ENCODE data around the gene FAP. TPM values are rescaled to one million over a fixed set of nuclear protein-coding genes. Genes with fewer than 3 reads are reported as not detected.

Gene FAP
- total RNA-seq, 1 donor from 2014 or later, result 1.1 TPM

- H3K27me3 ChIP-seq (ENCODE audit: control insufficient read depth, insufficient read depth, low read length), result no peaks in the 10 kb centered on the region
Observed at GRCh38 chr2:162149466-162149865, 93.8 kb downstream of the FAP start.

DNA sequence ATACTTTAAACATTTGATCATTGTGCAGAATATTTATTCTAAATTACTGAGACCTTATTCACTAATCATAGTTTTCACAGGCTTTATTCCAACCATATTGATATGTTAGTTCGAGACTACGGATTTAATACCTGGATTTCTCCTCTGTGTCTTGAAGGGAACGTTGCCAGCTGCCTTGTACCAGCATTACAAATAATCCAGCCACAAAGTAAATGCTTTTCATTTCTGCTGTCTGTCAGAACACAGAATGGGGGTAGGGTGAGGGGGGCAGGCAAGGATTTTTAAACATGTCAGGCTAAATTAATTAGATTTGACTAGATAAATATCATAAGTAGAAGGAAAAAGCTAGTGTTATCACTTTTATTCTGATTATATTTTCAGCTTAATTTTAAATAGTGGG is 94.3 kb downstream of the FAP start:
- DNase-seq (ENCODE audit: low read depth) (no peak), FAIRE-seq (no peak)
- Histone ChIP-seq H3K36me3 (ENCODE audit: control insufficient read depth, insufficient read depth, low read length) (no peaks in the 10 kb centered on the region), H3K4me3 (ENCODE audit: low read depth, low read length) (no peak overlapping the region), H3K27me3 (ENCODE audit: control insufficient read depth, insufficient read depth, low read length) (no peaks in the 10 kb centered on the region)
- TF ChIP-seq, protein P1, sequence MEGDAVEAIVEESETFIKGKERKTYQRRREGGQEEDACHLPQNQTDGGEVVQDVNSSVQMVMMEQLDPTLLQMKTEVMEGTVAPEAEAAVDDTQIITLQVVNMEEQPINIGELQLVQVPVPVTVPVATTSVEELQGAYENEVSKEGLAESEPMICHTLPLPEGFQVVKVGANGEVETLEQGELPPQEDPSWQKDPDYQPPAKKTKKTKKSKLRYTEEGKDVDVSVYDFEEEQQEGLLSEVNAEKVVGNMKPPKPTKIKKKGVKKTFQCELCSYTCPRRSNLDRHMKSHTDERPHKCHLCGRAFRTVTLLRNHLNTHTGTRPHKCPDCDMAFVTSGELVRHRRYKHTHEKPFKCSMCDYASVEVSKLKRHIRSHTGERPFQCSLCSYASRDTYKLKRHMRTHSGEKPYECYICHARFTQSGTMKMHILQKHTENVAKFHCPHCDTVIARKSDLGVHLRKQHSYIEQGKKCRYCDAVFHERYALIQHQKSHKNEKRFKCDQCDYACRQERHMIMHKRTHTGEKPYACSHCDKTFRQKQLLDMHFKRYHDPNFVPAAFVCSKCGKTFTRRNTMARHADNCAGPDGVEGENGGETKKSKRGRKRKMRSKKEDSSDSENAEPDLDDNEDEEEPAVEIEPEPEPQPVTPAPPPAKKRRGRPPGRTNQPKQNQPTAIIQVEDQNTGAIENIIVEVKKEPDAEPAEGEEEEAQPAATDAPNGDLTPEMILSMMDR (IDR thresholded peaks at IDR 0.05; ENCODE audit: insufficient read depth, low read length, severe bottlenecking), result no peak

More at GRCh38 chr2:162149466-162149865, 93.8 kb downstream of the FAP start:
- no peaks in the 10 kb centered on the region for H3K36me3 ChIP-seq (ENCODE audit: control insufficient read depth, insufficient read depth, low read length)
- FAIRE-seq (no peak), DNase-seq (ENCODE audit: low read depth) (no peak)
- H3K4me3 ChIP-seq (ENCODE audit: low read depth, low read length), result no peak overlapping the region
- TF ChIP-seq, protein P1 (IDR thresholded peaks at IDR 0.05; ENCODE audit: insufficient read depth, low read length, severe bottlenecking), result no peak

GRCh38 chr2:162143969-162144368 is 99.3 kb downstream of the FAP start:
- no peak for FAIRE-seq
- no peak overlapping the region for H3K4me3 ChIP-seq (ENCODE audit: low read depth, low read length)
- no peaks in the 10 kb centered on the region for H3K36me3 ChIP-seq (ENCODE audit: control insufficient read depth, insufficient read depth, low read length)
- TF ChIP-seq, protein P1 (IDR thresholded peaks at IDR 0.05; ENCODE audit: insufficient read depth, low read length, severe bottlenecking), result no peak
- H3K27me3 ChIP-seq (ENCODE audit: control insufficient read depth, insufficient read depth, low read length), result no peaks in the 10 kb centered on the region
- DNase-seq (ENCODE audit: low read depth), result no peak

DNA sequence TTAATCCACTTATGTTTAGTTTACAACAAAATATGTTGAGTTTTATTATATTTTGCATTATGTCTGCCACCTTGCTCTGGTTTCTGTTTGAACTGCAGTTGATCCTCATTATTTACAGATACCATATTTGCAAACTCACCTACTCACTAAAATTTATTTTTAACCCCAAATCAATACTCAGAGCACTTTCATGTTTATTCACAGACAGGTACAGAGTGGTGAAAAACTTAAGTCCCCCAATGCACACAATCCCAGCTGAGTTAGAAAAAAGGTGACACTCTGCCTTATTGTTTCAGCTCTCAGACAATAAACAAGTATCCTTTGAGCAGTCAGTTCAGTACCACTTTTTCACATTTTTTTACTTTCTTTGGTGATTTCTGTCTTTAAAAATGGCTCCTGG is 104.9 kb downstream of the FAP start:
- FAIRE-seq (no peak), DNase-seq (ENCODE audit: low read depth) (no peak)
- no peaks in the 10 kb centered on the region for H3K27me3 ChIP-seq (ENCODE audit: control insufficient read depth, insufficient read depth, low read length)
- TF ChIP-seq, protein P1 (IDR thresholded peaks at IDR 0.05; ENCODE audit: insufficient read depth, low read length, severe bottlenecking), result no peak
- H3K4me3 ChIP-seq (ENCODE audit: low read depth, low read length), result no peak overlapping the region
- H3K36me3 ChIP-seq (ENCODE audit: control insufficient read depth, insufficient read depth, low read length), result no peaks in the 10 kb centered on the region

DNA sequence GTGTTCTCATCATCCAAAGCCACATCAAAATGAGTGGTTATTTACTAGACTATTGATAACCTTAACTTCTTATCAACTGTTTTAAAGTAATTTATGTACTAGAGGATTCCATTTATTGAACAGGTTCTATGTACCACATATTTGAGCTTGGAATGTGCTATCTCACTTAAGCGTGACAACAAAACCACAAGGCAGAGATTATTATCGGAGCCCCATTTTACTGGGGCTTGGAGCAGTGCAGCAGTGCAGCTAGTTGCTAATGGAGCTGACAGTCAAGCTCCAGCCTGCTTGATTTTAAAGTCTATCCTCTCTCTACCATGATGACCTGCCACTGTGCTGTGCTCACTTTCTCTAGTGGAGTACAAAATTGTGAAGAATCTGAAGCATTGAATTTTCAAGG is 115.8 kb downstream of the FAP start:
- H3K36me3 ChIP-seq (ENCODE audit: control insufficient read depth, insufficient read depth, low read length), result no peaks in the 10 kb centered on the region
- H3K27me3 ChIP-seq (ENCODE audit: control insufficient read depth, insufficient read depth, low read length), result peaks cover 1% of the 10 kb centered on the region
- no peak overlapping the region for H3K4me3 ChIP-seq (ENCODE audit: low read depth, low read length)
- FAIRE-seq (no peak), DNase-seq (ENCODE audit: low read depth) (no peak)
- TF ChIP-seq, protein P1 (IDR thresholded peaks at IDR 0.05; ENCODE audit: insufficient read depth, low read length, severe bottlenecking), result no peak

- TF ChIP-seq, protein P1 (IDR thresholded peaks at IDR 0.05; ENCODE audit: insufficient read depth, low read length, severe bottlenecking), result no peak
- Histone ChIP-seq H3K36me3 (ENCODE audit: control insufficient read depth, insufficient read depth, low read length) (no peaks in the 10 kb centered on the region), H3K4me3 (ENCODE audit: low read depth, low read length) (no peak overlapping the region), H3K27me3 (ENCODE audit: control insufficient read depth, insufficient read depth, low read length) (peaks cover 1% of the 10 kb centered on the region)
- FAIRE-seq (no peak), DNase-seq (ENCODE audit: low read depth) (no peak)
Observed at GRCh38 chr2:162126527-162126926, 116.7 kb downstream of the FAP start.

Data from bronchial epithelial cell (primary cell).